RWPE2 (cell line): ENCODE results near the gene SLC7A6.

Source experiments
- ATAC-seq: fragments of 200-7000 bp; cut with Tn5 transposase; 3 replicates; pipeline ENCODE4 v1.9.1; 2021; ENCODE audit warnings: low read depth
- DNase-seq: peaks from one replicate; pipeline ENCODE4 v3.0.0-alpha.2; 2020; ENCODE audit warnings: low spot score
- H3K27ac ChIP-seq: fragments of 450-650 bp; 2 replicates; pipeline ENCODE4 v1.5.1; 2017; ENCODE audit warnings: mild to moderate bottlenecking; ENCODE audit not compliant: poor library complexity, severe bottlenecking
- H3K27me3 ChIP-seq: fragments of 250-450 bp; sonication (Bioruptor Pico); 2 replicates; pipeline ENCODE4 v1.5.1; 2021; ENCODE audit warnings: mild to moderate bottlenecking, moderate library complexity; ENCODE audit not compliant: insufficient read depth, poor library complexity, severe bottlenecking
- H3K36me3 ChIP-seq: fragments of 250-450 bp; sonication (Bioruptor Pico); 2 replicates; pipeline ENCODE4 v1.5.1; 2020; ENCODE audit warnings: low read depth, mild to moderate bottlenecking, moderate library complexity
- H3K4me1 ChIP-seq: fragments of 250-450 bp; sonication (Bioruptor Pico); 2 replicates; pipeline ENCODE4 v1.5.1; 2021; ENCODE audit warnings: mild to moderate bottlenecking, moderate library complexity; ENCODE audit not compliant: insufficient read depth, poor library complexity, severe bottlenecking
- H3K4me3 ChIP-seq: fragments of 250-450 bp; sonication (Bioruptor Pico); 2 replicates; pipeline ENCODE4 v1.5.1; 2021; ENCODE audit warnings: mild to moderate bottlenecking, moderate library complexity; ENCODE audit not compliant: severe bottlenecking
- H3K9me3 ChIP-seq: fragments of 250-450 bp; sonication (Bioruptor Pico); 2 replicates; pipeline ENCODE4 v1.5.1; 2021; ENCODE audit warnings: mild to moderate bottlenecking, moderate library complexity; ENCODE audit not compliant: severe bottlenecking
- TF ChIP-seq, protein P1 (sequence below): fragments of 450-650 bp; IDR thresholded peaks from one replicate; pipeline ENCODE4 v1.5.1; 2017; ENCODE audit warnings: mild to moderate bottlenecking, moderate library complexity; ENCODE audit not compliant: poor library complexity, severe bottlenecking

The SLC7A6 gene

GRCh38 chr16:68246666-68247065, 17.7 kb upstream of the SLC7A6 start:
- H3K9me3 ChIP-seq, result no peaks in the 10 kb centered on the region
- DNase-seq, result no peak
- ATAC-seq, result no peak
- H3K27ac ChIP-seq, result no peak overlapping the region
- no peaks in the 10 kb centered on the region for H3K27me3 ChIP-seq
- H3K36me3 ChIP-seq, result peaks cover 15% of the 10 kb centered on the region; the same call in 1 of the 2 replicates
- H3K4me1 ChIP-seq, result peaks cover 5% of the 10 kb centered on the region
- TF ChIP-seq, protein P1, sequence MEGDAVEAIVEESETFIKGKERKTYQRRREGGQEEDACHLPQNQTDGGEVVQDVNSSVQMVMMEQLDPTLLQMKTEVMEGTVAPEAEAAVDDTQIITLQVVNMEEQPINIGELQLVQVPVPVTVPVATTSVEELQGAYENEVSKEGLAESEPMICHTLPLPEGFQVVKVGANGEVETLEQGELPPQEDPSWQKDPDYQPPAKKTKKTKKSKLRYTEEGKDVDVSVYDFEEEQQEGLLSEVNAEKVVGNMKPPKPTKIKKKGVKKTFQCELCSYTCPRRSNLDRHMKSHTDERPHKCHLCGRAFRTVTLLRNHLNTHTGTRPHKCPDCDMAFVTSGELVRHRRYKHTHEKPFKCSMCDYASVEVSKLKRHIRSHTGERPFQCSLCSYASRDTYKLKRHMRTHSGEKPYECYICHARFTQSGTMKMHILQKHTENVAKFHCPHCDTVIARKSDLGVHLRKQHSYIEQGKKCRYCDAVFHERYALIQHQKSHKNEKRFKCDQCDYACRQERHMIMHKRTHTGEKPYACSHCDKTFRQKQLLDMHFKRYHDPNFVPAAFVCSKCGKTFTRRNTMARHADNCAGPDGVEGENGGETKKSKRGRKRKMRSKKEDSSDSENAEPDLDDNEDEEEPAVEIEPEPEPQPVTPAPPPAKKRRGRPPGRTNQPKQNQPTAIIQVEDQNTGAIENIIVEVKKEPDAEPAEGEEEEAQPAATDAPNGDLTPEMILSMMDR, result no peak
- no peak overlapping the region for H3K4me3 ChIP-seq

GRCh38 chr16:68247400-68247799, 16.9 kb upstream of the SLC7A6 start:
- H3K4me1 ChIP-seq, result peaks cover 5% of the 10 kb centered on the region
- DNase-seq, result no peak

DNA sequence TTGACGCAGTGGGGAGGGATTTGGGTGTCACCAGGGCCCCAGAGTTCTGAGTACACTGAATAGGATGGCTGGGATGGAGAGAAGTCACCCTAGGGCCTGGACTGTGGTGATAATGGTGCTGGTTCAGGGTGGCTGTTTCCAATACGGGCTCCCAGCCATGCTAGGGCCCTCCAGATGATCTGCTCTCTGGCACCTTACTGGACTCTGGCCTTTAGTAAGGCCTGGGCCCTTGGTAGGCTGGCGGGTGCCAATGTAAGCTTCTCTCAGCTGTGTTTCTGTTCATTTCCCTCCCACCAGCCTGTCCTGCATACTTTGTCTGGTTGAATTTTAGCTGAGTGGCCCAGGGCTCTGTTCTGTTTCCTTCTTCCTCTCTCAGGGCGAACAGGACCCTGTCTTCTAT, 16.4 kb upstream of the SLC7A6 start:
- H3K4me3 ChIP-seq, result no peak overlapping the region
- H3K9me3 ChIP-seq, result no peaks in the 10 kb centered on the region
- no peaks in the 10 kb centered on the region for H3K27me3 ChIP-seq
- TF ChIP-seq, protein P1, result no peak
- H3K4me1 ChIP-seq, result peaks cover 5% of the 10 kb centered on the region
- peaks cover 15% of the 10 kb centered on the region; the same call in 1 of the 2 replicates for H3K36me3 ChIP-seq
- H3K27ac ChIP-seq, result no peak overlapping the region
- DNase-seq (no peak), ATAC-seq (no peak)

More at GRCh38 chr16:68247400-68247799, 16.9 kb upstream of the SLC7A6 start:
- no peak for ATAC-seq
- Histone ChIP-seq H3K27me3 (no peaks in the 10 kb centered on the region), H3K36me3 (peaks cover 15% of the 10 kb centered on the region; the same call in 1 of the 2 replicates), H3K27ac (no peak overlapping the region), H3K9me3 (no peaks in the 10 kb centered on the region), H3K4me3 (no peak overlapping the region)
- TF ChIP-seq, protein P1, result no peak

GRCh38 chr16:68249371-68249770, 15.0 kb upstream of the SLC7A6 start:
- Histone ChIP-seq H3K27me3 (no peaks in the 10 kb centered on the region), H3K4me1 (peaks cover 5% of the 10 kb centered on the region), H3K27ac (no peak overlapping the region), H3K4me3 (no peak overlapping the region), H3K9me3 (no peaks in the 10 kb centered on the region), H3K36me3 (peaks cover 17% of the 10 kb centered on the region)
- ATAC-seq, result no peak
- TF ChIP-seq, protein P1, result no peak
- no peak for DNase-seq

GRCh38 chr16:68250951-68251350, 13.4 kb upstream of the SLC7A6 start:
- peaks cover 33% of the 10 kb centered on the region for H3K36me3 ChIP-seq
- DNase-seq (no peak), ATAC-seq (no peak)

More at GRCh38 chr16:68250951-68251350, 13.4 kb upstream of the SLC7A6 start:
- H3K4me3 ChIP-seq, result no peak overlapping the region
- peaks cover 3% of the 10 kb centered on the region for H3K4me1 ChIP-seq
- no peaks in the 10 kb centered on the region for H3K27me3 ChIP-seq
- TF ChIP-seq, protein P1, result no peak
- no peak overlapping the region for H3K27ac ChIP-seq
- H3K9me3 ChIP-seq, result no peaks in the 10 kb centered on the region
